K562 (cell line): ENCODE results near the gene B3GALT4. TPM values are rescaled to one million over a fixed set of nuclear protein-coding genes. Genes with fewer than 3 reads are reported as not detected.

Source experiments
- DACH1 ChIP-seq: fragments of 450-650 bp; IDR thresholded peaks from 2 replicates; pipeline ENCODE4 v1.6.1; 2018; ENCODE audit not compliant: partially characterized antibody
- EGR1 ChIP-seq: fragments of 450-650 bp; conservative IDR thresholded peaks from 2 replicates; pipeline ENCODE4 v1.6.1; 2017; ENCODE audit warnings: mild to moderate bottlenecking
- ETS2 ChIP-seq: IDR thresholded peaks from 2 replicates; pipeline ENCODE4 v1.6.1; 2016; ENCODE audit warnings: borderline replicate concordance, missing genetic modification characterization, mild to moderate bottlenecking, moderate library complexity, missing compliant biosample characterization; ENCODE audit not compliant: poor library complexity, severe bottlenecking
- FOXM1 ChIP-seq, 2 experiments: fragments of 450-650 bp in 1 of 2; sonication (generic) in 1 of 2; formaldehyde crosslinking in 1 of 2; IDR thresholded peaks; 2 replicates each; pipeline versions ENCODE4 v1.6.1 to v1.9.0; 2017 to 2022; ENCODE audit warnings: low read depth in 2 of 2, mild to moderate bottlenecking in 2 of 2, missing genetic modification reagents in 1 of 2, moderate library complexity in 1 of 2
- KHSRP ChIP-seq: fragments of 450-650 bp; IDR thresholded peaks from 2 replicates; pipeline ENCODE4 v1.6.1; 2017
- RNF2 ChIP-seq: sonication (generic); IDR thresholded peaks from 2 replicates; pipeline ENCODE4 v1.6.1; 2016
- SP2 ChIP-seq: IDR thresholded peaks from 2 replicates; pipeline ENCODE4 v1.6.1; 2011; ENCODE audit warnings: mild to moderate bottlenecking, low read depth, low read length, moderate library complexity; ENCODE audit not compliant: poor library complexity, severe bottlenecking; ENCODE audit errors: extremely low read depth
- STAT5B ChIP-seq: fragments of 250-450 bp; sonication (Bioruptor Pico); IDR thresholded peaks from 2 replicates; pipeline ENCODE4 v1.8.0; 2021; ENCODE audit warnings: mild to moderate bottlenecking, inconsistent platforms
- THRAP3 ChIP-seq: fragments of 450-650 bp; IDR thresholded peaks from 2 replicates; pipeline ENCODE4 v1.6.1; 2016; ENCODE audit warnings: mild to moderate bottlenecking, inconsistent platforms, borderline replicate concordance
- TRIM28 ChIP-seq: fragments of 450-650 bp; IDR thresholded peaks from 2 replicates; pipeline ENCODE4 v1.6.1; 2017
- WHSC1 ChIP-seq: IDR thresholded peaks from one replicate; pipeline ENCODE4 v1.6.1; 2012; ENCODE audit warnings: low read length, control low read depth, inconsistent platforms
- ZNF143 ChIP-seq: sonication (generic); formaldehyde crosslinking; IDR thresholded peaks from 2 replicates; pipeline ENCODE4 v1.9.0; 2022; ENCODE audit warnings: mild to moderate bottlenecking, missing genetic modification reagents
- ZNF263 ChIP-seq: sonication (generic); formaldehyde crosslinking; IDR thresholded peaks from 2 replicates; pipeline ENCODE4 v1.8.0; 2022; ENCODE audit warnings: mild to moderate bottlenecking, missing genetic modification reagents, borderline replicate concordance
- ZNF316 ChIP-seq: fragments of 450-650 bp; IDR thresholded peaks from 2 replicates; pipeline ENCODE4 v1.6.1; 2016
- ZNF507 ChIP-seq: conservative IDR thresholded peaks from 2 replicates; pipeline ENCODE4 v1.6.1; 2017; ENCODE audit warnings: missing genetic modification characterization, missing compliant biosample characterization
- ZNF717 ChIP-seq: fragments of 250-450 bp; sonication (Bioruptor Pico); IDR thresholded peaks from 2 replicates; pipeline ENCODE4 v1.5.0; 2021
- ZNF766 ChIP-seq: fragments of 200-800 bp; sonication (Bioruptor generic); conservative IDR thresholded peaks from 2 replicates; pipeline ENCODE4 v1.6.1; 2016; ENCODE audit warnings: missing genetic modification characterization, missing compliant biosample characterization
- polyA plus RNA-seq, 8 experiments: library from polyadenylated mRNA; depleted of rRNA in 4 of 8; stranded (reverse) in 5 of 8; unstranded in 3 of 8; fragments of >200 nt; fragmentation: Nextera tagmentation in 2 of 8; fragmentation: Illumina TruSeq in 1 of 8; extraction: Ambion mirVana in 2 of 8; extraction: Trizol in 1 of 8; gene quantifications; 2 replicates each; pipeline versions ENCODE4 v1.2.1 to v1.2.3, GENCODE V29; 2011 to 2014; ENCODE audit warnings: inconsistent platforms in 1 of 8, missing spikeins in 1 of 8
- total RNA-seq, 7 experiments: library from RNA; depleted of rRNA in 6 of 7; stranded (reverse); fragments of >200 nt in 6 of 7; fragmentation: Illumina TruSeq in 2 of 7; extraction: Trizol in 2 of 7; gene quantifications; 2 replicates each; pipeline versions ENCODE4 v1.2.1 to v1.2.3, GENCODE V29; 2011 to 2021; ENCODE audit warnings: low replicate concordance in 1 of 7
- TF ChIP-seq, protein P1 (sequence below), 2 experiments: fragments of 450-650 bp; IDR thresholded peaks; 2 replicates each; pipeline ENCODE4 v1.6.1; 2016; ENCODE audit warnings: mild to moderate bottlenecking in 2 of 2, borderline replicate concordance in 1 of 2, low read depth in 1 of 2, moderate library complexity in 1 of 2
- TF ChIP-seq, protein P2 (sequence below): fragments of 250-450 bp; sonication (Bioruptor Pico); IDR thresholded peaks from 2 replicates; pipeline ENCODE4 v1.5.0; 2021
- TF ChIP-seq, protein P3 (sequence below): fragments of 250-450 bp; sonication (Bioruptor Pico); IDR thresholded peaks from 2 replicates; pipeline ENCODE4 v1.6.1; 2021; ENCODE audit warnings: mild to moderate bottlenecking

B3GALT4 gene
- total and polyA plus RNA-seq, 9 of the 15 experiments (the other 6 are each of a cell fraction or from before 2014, with no cell fraction given) = 0.11 to 1.3 (median 0.53) TPM; not detected in 1

DNA sequence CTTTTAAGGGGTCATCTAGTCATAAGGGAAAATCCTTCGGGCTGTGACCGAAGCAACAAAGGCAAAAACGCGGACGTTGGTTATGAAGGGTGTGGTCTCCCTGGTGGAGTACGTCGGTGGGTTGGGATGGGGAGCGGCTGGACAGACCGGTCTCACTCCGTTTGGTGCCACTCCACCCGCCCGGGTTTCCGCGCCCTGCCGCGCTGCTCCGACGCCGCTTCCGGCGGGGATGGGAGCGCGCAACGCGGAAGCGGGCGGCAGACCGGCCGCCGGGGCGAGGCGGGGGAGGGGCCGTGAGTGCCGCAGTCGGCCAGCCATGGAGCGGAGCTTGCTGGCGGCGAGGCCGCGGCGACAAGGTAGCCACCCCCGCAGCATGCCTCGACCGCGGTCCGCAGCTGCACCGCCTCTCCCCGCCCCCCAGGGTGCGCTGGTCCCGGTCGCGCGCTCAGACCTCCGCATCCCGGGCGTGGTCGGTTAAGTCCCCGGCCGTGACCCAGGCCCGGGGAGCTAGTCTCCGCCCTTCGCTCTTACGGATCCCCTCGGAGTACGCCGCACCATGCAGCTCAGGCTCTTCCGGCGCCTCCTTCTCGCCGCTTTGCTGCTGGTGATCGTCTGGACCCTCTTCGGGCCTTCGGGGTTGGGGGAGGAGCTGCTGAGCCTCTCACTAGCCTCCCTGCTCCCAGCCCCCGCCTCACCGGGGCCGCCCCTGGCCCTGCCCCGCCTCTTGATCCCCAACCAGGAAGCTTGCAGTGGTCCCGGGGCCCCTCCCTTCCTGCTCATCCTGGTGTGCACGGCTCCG lies at the start of gene B3GALT4 (continued):
- TF ChIP-seq, protein P1, sequence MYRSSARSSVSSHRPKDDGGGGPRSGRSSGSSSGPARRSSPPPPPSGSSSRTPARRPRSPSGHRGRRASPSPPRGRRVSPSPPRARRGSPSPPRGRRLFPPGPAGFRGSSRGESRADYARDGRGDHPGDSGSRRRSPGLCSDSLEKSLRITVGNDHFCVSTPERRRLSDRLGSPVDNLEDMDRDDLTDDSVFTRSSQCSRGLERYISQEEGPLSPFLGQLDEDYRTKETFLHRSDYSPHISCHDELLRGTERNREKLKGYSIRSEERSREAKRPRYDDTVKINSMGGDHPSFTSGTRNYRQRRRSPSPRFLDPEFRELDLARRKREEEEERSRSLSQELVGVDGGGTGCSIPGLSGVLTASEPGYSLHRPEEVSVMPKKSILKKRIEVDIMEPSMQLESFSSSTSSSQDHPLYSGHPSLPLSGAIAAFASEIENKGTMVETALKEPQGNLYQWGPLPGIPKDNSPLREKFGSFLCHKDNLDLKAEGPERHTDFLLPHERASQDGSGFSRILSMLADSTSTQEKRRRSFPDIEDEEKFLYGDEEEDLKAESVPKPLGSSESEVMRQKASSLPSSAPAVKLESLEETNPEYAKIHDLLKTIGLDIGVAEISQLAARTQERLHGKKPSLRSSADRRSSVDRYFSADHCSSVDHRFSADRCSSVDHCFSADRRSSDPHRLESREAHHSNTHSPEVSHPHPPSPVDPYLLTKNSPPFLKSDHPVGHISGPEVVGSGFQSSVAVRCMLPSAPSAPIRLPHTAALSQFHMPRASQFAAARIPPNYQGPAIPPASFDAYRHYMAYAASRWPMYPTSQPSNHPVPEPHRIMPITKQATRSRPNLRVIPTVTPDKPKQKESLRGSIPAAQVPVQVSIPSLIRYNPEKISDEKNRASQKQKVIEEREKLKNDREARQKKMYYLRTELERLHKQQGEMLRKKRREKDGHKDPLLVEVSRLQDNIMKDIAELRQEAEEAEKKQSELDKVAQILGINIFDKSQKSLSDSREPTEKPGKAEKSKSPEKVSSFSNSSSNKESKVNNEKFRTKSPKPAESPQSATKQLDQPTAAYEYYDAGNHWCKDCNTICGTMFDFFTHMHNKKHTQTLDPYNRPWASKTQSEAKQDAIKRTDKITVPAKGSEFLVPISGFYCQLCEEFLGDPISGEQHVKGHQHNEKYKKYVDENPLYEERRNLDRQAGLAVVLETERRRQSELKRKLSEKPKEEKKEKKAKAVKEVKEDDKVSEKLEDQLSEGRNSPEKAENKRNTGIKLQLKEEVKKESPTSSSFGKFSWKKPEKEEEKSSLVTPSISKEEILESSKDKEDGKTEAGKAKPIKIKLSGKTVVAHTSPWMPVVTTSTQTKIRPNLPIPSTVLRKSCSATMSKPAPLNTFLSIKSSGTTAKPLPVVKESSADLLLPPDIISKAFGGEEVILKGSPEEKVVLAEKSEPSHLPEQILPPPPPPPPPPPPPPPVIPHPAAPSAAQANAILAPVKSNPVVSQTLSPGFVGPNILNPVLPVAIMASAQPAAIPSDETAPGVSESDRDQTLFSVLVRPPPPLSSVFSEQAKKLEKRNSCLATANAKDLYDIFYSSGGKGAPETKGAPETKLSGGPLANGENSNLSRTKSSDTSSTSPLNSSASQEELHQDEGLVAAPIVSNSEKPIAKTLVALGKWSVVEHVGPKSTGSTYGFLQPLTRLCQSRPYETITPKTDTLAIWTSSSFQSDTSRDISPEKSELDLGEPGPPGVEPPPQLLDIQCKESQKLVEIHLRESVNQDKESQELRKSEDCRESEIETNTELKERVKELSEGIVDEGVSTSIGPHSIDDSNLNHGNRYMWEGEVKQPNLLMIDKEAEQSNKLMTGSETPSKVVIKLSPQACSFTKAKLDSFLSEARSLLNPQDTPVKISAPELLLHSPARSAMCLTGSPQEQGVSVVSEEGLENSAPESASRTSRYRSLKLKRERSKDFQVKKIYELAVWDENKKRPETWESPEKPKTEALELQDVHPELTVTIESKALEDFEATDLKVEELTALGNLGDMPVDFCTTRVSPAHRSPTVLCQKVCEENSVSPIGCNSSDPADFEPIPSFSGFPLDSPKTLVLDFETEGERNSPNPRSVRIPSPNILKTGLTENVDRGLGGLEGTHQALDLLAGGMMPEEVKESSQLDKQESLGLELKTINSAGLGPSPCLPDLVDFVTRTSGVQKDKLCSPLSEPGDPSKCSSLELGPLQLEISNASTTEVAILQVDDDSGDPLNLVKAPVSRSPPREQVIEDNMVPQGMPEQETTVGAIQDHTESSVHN (IDR thresholded peaks at IDR 0.05; ENCODE audit: borderline replicate concordance in 1 of 2, low read depth in 1 of 2) = no peak
- TF ChIP-seq RNF2 (peak; percentile 90), THRAP3 (no peak), ZNF766 (CRISPR knock-in tag) (peak; percentile 55; the same call in 1 of the 2 replicates), ZNF143 (CRISPR knock-in tag) (no peak; the same call in 1 of the 2 replicates), STAT5B (CRISPR knock-in tag) (no peak), EGR1 (peak; percentile 92), TRIM28 (peak; percentile 18; the same call in 1 of the 2 replicates), ZNF717 (0 out of 2 replicates have a peak, but pooled peaks have one; percentile 76), KHSRP (no peak), DACH1 (no peak), FOXM1 (IDR thresholded peaks at IDR 0.05; ENCODE audit: low read depth) (no peak), FOXM1 (CRISPR knock-in tag; IDR thresholded peaks at IDR 0.05; ENCODE audit: low read depth) (peak; percentile 97), ZNF507 (tag) (no peak), ZNF263 (CRISPR knock-in tag) (peak; percentile 69; the same call in 1 of the 2 replicates), ETS2 (tag) (no peak), SP2 (peak; percentile 18), WHSC1 (no peak), ZNF316 (no peak)
- TF ChIP-seq, protein P2, sequence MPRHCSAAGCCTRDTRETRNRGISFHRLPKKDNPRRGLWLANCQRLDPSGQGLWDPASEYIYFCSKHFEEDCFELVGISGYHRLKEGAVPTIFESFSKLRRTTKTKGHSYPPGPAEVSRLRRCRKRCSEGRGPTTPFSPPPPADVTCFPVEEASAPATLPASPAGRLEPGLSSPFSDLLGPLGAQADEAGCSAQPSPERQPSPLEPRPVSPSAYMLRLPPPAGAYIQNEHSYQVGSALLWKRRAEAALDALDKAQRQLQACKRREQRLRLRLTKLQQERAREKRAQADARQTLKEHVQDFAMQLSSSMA (CRISPR knock-in tag) = peak; percentile 82
- TF ChIP-seq, protein P3, sequence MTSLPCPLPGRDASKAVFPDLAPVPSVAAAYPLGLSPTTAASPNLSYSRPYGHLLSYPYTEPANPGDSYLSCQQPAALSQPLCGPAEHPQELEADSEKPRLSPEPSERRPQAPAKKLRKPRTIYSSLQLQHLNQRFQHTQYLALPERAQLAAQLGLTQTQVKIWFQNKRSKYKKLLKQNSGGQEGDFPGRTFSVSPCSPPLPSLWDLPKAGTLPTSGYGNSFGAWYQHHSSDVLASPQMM (CRISPR knock-in tag) = 0 out of 2 replicates have a peak, but pooled peaks have one; percentile 14
